NB4 (cell line): ENCODE results near the gene CTU2.

Experiments
- DNase-seq: peaks from one replicate; pipeline ENCODE4 v3.0.0; 2010; ENCODE audit warnings: low read depth
- H3K4me3 ChIP-seq: one replicate; pipeline ENCODE4 v1.5.1; 2011; ENCODE audit warnings: mild to moderate bottlenecking, low read depth, low read length, moderate library complexity
- MYC ChIP-seq: IDR thresholded peaks from 2 replicates; pipeline ENCODE4 v1.6.1; 2011; ENCODE audit warnings: low read depth, low read length
- POLR2A ChIP-seq: IDR thresholded peaks from 2 replicates; pipeline ENCODE4 v1.6.1; 2011; ENCODE audit warnings: mild to moderate bottlenecking; ENCODE audit not compliant: insufficient read length; ENCODE audit errors: extremely low read depth
- TF ChIP-seq, protein P1 (sequence below): IDR thresholded peaks from 2 replicates; pipeline ENCODE4 v1.6.1; 2011; ENCODE audit warnings: low read depth, low read length
- TF ChIP-seq, protein P2 (sequence below): IDR thresholded peaks from one replicate; pipeline ENCODE4 v1.5.1; 2012; ENCODE audit warnings: low read depth, low read length

Gene CTU2

GRCh38 chr16:88739139-88739976 is 33.1 kb downstream of the CTU2 start:
- TF ChIP-seq POLR2A = no peak
- TF ChIP-seq, protein P1, sequence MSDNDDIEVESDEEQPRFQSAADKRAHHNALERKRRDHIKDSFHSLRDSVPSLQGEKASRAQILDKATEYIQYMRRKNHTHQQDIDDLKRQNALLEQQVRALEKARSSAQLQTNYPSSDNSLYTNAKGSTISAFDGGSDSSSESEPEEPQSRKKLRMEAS = no peak
- TF ChIP-seq, protein P2, sequence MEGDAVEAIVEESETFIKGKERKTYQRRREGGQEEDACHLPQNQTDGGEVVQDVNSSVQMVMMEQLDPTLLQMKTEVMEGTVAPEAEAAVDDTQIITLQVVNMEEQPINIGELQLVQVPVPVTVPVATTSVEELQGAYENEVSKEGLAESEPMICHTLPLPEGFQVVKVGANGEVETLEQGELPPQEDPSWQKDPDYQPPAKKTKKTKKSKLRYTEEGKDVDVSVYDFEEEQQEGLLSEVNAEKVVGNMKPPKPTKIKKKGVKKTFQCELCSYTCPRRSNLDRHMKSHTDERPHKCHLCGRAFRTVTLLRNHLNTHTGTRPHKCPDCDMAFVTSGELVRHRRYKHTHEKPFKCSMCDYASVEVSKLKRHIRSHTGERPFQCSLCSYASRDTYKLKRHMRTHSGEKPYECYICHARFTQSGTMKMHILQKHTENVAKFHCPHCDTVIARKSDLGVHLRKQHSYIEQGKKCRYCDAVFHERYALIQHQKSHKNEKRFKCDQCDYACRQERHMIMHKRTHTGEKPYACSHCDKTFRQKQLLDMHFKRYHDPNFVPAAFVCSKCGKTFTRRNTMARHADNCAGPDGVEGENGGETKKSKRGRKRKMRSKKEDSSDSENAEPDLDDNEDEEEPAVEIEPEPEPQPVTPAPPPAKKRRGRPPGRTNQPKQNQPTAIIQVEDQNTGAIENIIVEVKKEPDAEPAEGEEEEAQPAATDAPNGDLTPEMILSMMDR = no peak
- no peak for TF ChIP-seq MYC
- H3K4me3 ChIP-seq = no peak overlapping the region
- no peak for DNase-seq

GRCh38 chr16:88739977-88740726 is 33.8 kb downstream of the CTU2 start:
- TF ChIP-seq, protein P2 = no peak
- TF ChIP-seq, protein P1 = no peak
- TF ChIP-seq MYC (no peak), POLR2A (no peak)
- no peak overlapping the region for H3K4me3 ChIP-seq
- DNase-seq = no peak

DNA sequence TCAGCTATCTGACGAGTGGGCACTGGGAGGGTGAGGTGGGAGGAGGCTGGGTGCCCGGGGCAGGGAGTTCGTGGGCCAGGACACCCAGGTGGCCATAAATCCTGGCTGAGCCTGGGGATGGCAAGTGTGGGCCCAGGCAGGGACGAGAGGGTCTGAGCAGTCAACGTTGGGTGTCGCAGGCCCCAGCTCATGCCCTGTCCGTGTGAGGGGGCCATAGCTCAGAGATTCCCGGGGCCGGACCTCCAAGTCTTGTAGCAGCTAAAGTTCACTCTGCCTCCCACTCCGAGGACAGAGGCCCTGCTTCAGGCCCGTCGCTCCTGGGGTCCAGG is 34.4 kb downstream of the CTU2 start:
- H3K4me3 ChIP-seq = no peak overlapping the region
- DNase-seq = no peak
- TF ChIP-seq, protein P2 = no peak

GRCh38 chr16:88741368-88741767 is 35.1 kb downstream of the CTU2 start:
- H3K4me3 ChIP-seq = no peak overlapping the region
- TF ChIP-seq MYC (no peak), POLR2A (no peak)
- TF ChIP-seq, protein P1 = no peak
- TF ChIP-seq, protein P2 = no peak
- DNase-seq = no peak

DNA sequence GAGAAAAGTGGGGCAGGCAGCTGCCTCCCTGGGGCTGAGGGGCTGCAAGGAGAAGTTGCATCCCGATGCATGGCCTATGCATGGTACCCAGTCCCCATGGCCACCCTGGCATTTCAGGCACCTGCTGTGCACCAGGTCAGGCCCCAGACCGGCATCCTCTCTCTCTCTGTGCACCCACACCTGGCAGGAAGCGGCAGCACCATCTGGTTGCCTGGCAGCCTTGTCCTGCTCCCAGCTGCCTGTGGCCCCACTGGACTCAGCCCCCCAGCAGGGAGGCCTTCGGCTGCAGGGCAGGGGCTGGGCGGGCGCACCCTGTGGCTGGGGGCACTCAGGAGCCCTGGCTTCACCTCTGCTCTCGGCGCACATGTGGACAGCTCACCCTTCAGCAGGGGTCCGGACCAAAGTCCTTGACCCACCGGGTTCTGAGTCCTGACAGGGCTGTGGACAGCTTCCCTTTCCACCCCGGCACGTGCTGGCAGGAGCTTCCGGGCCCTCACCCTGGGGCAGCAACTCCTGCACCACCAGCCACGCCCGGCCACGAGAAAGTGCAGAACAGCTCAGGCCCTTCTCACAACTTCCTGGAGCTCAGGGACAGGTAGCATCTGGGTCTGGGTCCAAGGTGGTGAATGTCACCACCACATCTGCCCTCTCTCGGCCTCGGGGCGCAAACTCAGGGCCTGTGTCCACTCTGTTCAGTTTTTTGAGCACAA is 36.7 kb downstream of the CTU2 start:
- no peak for DNase-seq
- H3K4me3 ChIP-seq = no peak overlapping the region
- no peak for TF ChIP-seq POLR2A

- DNase-seq = peak; percentile 66
- TF ChIP-seq MYC = no peak
- TF ChIP-seq, protein P2 = peak; percentile 83
- H3K4me3 ChIP-seq = no peak overlapping the region
Observed at GRCh38 chr16:88743693-88744576, 37.6 kb downstream of the CTU2 start.
